ENCODE results near the gene ADH4. TPM values are rescaled to one million over a fixed set of nuclear protein-coding genes. Genes with fewer than 3 reads are reported as not detected.
"Not testable (repeated sequence)": the region's sequence is repeated elsewhere in the genome, so short reads cannot be mapped to it uniquely, and the experiment has no call there.

Gene ADH4
- total and polyA plus RNA-seq, 2 experiments from 2014 or later, result not detected

DNA sequence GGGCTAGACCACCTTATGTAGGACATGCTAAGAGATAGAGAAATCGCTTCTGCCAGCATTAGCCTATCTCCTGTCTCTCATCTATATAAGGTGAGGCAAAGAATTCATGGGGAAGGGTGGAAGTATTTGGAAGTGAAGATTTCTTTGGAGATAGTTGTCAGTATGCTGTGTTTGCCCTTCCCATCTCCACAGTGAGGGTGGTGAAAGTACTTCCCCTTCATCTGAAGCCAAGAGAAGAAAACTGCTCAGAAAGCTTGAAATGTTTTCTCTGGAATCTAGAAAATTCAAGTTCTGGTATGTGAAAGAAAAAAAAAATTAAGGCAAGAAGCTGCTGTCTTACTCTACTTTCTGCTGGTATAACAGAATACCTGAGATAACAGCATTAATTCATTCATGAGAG lies 43.2 kb downstream of the ADH4 start (continued):
- TF ChIP-seq ZNF462 (CRISPR knock-in tag; IDR thresholded peaks at IDR 0.05) (no peak), NANOG (IDR thresholded peaks at IDR 0.05; ENCODE audit: borderline replicate concordance) (no peak), EZH2phosphoT487 (IDR thresholded peaks at IDR 0.05; ENCODE audit: unreplicated experiment) (no peak)

GRCh38 chr4:99099814-99100213 lies 44.3 kb downstream of the ADH4 start:
- not testable (repeated sequence) for ATAC-seq; H3K27ac Mint-ChIP-seq; H3F3A ChIP-seq (replicated peaks; ENCODE audit: low read depth); H3K4me1 ChIP-seq (ENCODE audit: insufficient read depth); H3K4me3 Mint-ChIP-seq; H2AFZ ChIP-seq; H3K36me3 ChIP-seq (ENCODE audit: insufficient read depth); H3K4me1 Mint-ChIP-seq; H3K4me2 ChIP-seq; H4K20me1 ChIP-seq (replicated peaks; ENCODE audit: insufficient read depth); H3K9me2 ChIP-seq (ENCODE audit: insufficient read depth); H3K27ac ChIP-seq (ENCODE audit: low read depth); H3K79me2 ChIP-seq (replicated peaks; ENCODE audit: insufficient read depth); H3K27me3 Mint-ChIP-seq (ENCODE audit: insufficient read depth, low read depth, poor library complexity); DNase-seq (ENCODE audit: low spot score); H3K4me3 ChIP-seq; H3K27me3 ChIP-seq (ENCODE audit: insufficient read depth)
- H3K36me3 Mint-ChIP-seq (ENCODE audit: low read depth), result peaks cover 22% of the 10 kb centered on the region
- peaks cover 25% of the 10 kb centered on the region for H3K9me3 Mint-ChIP-seq

DNA sequence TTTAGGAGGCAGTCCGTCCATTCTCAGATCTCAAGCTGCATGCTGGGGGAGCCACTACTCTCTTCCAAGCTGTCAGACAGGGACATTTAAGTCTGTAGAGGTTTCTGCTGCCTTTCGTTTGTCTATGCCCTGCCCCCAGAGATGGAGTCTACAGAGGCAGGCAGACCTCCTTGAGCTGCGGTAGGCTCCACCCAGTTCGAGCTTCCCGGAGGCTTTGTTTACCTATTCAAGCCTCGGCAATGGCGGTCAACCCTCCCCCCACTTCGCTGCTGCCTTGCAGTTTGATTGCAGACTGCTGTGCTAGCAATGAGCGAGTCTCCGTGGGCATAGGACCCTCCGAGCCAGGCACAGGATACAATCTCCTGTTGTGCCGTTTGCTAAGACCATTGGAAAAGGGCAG lies 44.8 kb downstream of the ADH4 start:
- H3F3A ChIP-seq (replicated peaks; ENCODE audit: low read depth), result no peaks in the 10 kb centered on the region
- Mint-ChIP-seq H3K27ac (no peak overlapping the region), H3K27me3 (ENCODE audit: insufficient read depth, low read depth, poor library complexity) (no peaks in the 10 kb centered on the region), H3K4me1 (no peaks in the 10 kb centered on the region), H3K4me3 (no peak overlapping the region), H3K36me3 (ENCODE audit: low read depth) (peaks cover 22% of the 10 kb centered on the region), H3K9me3 (peaks cover 25% of the 10 kb centered on the region)
- H3K4me2 ChIP-seq, result no peak overlapping the region
- H3K27ac ChIP-seq (ENCODE audit: low read depth), result no peak overlapping the region
- no peak for DNase-seq (ENCODE audit: low spot score)
- H3K4me1 ChIP-seq (ENCODE audit: insufficient read depth), result no peaks in the 10 kb centered on the region
- no peak overlapping the region for H3K4me3 ChIP-seq
- peaks cover 5% of the 10 kb centered on the region for H3K36me3 ChIP-seq (ENCODE audit: insufficient read depth)
- H3K27me3 ChIP-seq (ENCODE audit: insufficient read depth), result no peaks in the 10 kb centered on the region
- no peaks in the 10 kb centered on the region for H4K20me1 ChIP-seq (replicated peaks; ENCODE audit: insufficient read depth)
- H2AFZ ChIP-seq, result no peak overlapping the region
- ATAC-seq, result no peak
- no peaks in the 10 kb centered on the region for H3K79me2 ChIP-seq (replicated peaks; ENCODE audit: insufficient read depth)
- H3K9me2 ChIP-seq (ENCODE audit: insufficient read depth), result no peaks in the 10 kb centered on the region
- TF ChIP-seq NANOG (IDR thresholded peaks at IDR 0.05; ENCODE audit: borderline replicate concordance) (no peak), POLR2AphosphoS5 (IDR thresholded peaks at IDR 0.05; ENCODE audit: low read depth) (no peak), ZNF114 (CRISPR knock-in tag; IDR thresholded peaks at IDR 0.05) (no peak), EZH2 (IDR thresholded peaks at IDR 0.05; ENCODE audit: low read depth, unreplicated experiment) (no peak), EZH2phosphoT487 (IDR thresholded peaks at IDR 0.05; ENCODE audit: unreplicated experiment) (no peak), JUNB (IDR thresholded peaks at IDR 0.05; ENCODE audit: unreplicated experiment) (no peak)
- TF ChIP-seq, protein P1, sequence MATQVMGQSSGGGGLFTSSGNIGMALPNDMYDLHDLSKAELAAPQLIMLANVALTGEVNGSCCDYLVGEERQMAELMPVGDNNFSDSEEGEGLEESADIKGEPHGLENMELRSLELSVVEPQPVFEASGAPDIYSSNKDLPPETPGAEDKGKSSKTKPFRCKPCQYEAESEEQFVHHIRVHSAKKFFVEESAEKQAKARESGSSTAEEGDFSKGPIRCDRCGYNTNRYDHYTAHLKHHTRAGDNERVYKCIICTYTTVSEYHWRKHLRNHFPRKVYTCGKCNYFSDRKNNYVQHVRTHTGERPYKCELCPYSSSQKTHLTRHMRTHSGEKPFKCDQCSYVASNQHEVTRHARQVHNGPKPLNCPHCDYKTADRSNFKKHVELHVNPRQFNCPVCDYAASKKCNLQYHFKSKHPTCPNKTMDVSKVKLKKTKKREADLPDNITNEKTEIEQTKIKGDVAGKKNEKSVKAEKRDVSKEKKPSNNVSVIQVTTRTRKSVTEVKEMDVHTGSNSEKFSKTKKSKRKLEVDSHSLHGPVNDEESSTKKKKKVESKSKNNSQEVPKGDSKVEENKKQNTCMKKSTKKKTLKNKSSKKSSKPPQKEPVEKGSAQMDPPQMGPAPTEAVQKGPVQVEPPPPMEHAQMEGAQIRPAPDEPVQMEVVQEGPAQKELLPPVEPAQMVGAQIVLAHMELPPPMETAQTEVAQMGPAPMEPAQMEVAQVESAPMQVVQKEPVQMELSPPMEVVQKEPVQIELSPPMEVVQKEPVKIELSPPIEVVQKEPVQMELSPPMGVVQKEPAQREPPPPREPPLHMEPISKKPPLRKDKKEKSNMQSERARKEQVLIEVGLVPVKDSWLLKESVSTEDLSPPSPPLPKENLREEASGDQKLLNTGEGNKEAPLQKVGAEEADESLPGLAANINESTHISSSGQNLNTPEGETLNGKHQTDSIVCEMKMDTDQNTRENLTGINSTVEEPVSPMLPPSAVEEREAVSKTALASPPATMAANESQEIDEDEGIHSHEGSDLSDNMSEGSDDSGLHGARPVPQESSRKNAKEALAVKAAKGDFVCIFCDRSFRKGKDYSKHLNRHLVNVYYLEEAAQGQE (IDR thresholded peaks at IDR 0.05; ENCODE audit: unreplicated experiment), result no peak
- TF ChIP-seq, protein P2, sequence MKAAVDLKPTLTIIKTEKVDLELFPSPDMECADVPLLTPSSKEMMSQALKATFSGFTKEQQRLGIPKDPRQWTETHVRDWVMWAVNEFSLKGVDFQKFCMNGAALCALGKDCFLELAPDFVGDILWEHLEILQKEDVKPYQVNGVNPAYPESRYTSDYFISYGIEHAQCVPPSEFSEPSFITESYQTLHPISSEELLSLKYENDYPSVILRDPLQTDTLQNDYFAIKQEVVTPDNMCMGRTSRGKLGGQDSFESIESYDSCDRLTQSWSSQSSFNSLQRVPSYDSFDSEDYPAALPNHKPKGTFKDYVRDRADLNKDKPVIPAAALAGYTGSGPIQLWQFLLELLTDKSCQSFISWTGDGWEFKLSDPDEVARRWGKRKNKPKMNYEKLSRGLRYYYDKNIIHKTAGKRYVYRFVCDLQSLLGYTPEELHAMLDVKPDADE (IDR thresholded peaks at IDR 0.05), result no peak

All from GM23338 (cell line).